ENCODE measurements around the gene NUP93.

Gene NUP93

DNA sequence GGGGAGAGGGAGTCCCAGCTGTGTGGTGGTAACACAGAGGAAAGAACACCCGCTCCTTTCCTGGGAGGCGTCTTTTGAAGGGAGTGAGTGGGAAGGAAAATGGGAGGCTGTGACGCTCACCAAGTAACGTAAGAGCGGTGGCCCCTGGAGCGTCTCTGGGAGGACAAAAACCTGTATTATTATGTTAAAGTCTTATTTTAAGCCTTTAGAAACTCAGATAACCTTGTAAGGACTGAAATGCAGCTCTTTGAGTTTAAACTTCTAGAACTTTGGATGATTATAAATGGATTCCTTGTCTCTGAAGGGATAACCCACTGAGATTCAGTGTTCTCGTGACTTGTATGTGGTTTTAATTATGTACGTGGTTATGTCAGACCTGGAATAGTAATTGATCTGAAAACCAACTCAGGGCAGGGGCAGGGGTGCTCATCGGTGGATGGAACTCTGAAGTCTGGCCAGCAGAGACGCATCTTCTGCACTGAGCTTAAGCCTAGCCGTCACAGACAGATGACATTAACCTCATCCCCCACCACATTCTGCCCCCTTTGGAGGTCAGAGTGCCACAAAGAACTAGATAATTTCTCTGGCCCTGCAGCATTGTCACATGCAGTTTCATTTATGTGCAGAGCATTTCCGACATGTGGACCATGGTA, 93.3 kb downstream of the NUP93 start:
- DNase-seq, result no peak

DNA sequence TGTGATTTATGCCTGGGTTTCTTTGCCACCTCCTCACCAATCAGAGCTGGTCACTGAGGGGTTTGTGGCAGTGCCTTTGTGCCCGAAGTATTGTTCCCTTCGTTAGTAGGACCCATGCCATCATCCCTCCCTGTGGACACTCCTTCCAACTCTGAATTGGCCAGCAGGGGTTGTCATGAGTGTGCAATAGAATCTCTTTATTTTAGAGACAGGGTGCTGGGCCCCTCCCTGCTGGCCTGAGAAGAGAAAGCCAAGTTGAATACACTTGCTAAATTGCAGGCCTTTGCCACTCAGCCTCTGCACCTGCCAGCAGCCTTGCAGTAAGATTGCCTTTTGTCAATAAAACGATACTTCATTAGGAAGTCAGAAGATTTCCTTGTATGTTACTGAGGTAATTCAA, 94.4 kb downstream of the NUP93 start:
- no peak for DNase-seq

DNA sequence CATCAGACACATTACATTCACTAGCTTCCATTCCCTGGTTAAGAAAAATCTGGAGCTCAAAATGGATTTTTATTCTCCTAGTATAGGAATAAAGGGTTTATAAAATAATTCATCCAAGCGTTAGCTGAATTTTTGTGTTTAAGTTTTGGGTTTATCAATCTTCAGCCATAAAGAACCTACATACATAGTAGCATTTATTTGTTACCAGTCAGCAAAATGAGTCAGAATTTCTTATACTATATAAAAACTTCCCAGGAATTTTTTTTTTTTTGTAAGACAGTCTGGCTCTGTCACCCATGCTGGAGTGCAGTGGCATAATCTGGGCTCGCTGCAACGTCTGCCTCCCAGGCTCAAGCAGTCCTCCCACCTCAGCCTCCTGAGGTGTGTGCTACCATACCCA, 94.9 kb downstream of the NUP93 start:
- no peak for DNase-seq

DNA sequence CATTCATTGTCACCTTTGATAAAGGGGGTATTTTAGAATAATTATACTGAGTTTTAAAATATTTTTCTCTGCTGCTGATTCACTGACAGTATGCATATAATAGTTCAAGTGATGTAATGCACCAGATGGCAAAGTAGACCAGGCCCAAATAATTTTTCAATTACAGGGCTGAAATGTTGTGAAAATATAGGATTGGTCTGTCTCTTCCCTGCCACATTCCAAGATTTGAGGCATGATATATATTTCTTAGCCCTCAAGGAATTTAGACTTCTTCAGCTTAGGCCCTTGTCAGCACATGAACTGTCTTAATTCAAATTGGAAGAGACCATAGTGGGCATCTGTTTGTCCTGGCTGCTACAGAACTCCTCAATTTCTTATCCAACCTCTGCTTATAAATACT, 95.9 kb downstream of the NUP93 start:
- DNase-seq, result no peak

DNA sequence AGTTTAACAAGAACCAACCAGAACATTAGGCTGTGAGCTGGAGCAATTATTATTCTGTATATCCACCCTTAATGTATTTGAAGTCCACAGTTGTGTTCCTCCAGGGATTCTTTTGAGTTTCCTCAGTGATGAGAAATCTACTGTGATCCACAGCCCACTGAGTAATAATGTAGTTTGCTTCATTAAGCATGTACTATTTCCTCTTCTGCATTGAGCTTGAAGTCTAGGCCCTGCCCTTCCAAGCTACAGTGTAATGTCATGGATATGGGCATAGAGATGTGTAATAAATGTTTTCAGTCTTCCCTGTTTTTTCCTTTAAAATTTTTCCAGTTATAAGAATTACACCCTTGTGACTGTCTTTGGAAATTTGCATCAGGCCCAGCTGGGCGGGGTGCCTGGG, 98.7 kb downstream of the NUP93 start:
- DNase-seq, result no peak

GRCh38 chr16:56830669-56831068, 100.7 kb downstream of the NUP93 start:
- DNase-seq, result no peak

DNA sequence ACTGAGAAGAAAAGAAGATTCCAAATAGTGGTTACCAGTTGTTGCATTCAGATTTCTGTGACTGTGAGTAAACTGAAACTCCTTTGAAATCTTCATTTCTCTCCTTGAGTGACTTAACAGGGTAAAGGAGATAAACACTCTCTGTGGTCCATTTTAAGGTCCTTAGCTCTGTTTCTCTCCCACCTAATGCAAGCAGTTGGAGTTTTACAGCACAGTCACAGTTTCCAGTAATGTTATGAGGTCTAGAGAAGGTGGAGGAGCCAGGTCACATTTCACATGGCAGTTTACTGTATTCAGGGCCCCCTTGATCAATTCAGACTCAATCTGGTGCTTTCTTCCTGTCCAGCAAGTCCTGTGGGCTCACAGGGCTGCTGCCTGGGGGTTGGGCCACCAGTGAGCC, 102.8 kb downstream of the NUP93 start:
- no peak for DNase-seq

DNA sequence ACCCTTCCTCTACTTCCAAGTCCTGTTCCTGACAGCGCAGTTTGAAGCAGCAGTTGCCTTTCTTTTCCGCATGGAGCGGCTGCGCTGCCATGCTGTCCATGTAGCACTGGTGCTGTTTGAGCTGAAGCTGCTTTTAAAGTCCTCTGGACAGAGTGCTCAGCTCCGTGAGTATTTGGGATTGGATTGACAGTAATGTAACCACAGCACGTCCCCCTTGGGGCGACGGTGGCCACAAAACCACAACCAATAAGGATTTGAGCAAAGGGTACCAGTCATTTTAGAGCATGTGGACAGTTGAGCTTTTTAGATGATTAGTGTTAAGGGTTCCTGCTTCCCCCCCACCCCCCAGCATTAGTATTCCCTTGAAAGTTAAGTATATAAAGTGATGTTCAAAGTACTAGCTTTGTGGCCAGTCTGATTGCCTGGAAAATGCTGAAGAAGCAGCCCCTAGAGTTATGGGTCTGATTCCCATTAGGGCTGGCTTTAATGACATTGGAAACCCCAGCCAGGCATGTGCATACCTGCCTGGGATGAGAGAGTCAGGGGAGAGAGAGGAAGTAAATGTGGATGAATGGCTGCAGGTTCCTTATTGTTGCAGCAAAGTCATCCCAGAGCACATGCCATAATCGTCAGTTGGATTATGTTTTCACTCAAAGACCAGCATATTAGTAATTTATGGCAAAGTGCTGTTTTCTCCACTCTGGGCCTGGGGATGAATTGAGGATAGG, 103.5 kb downstream of the NUP93 start:
- no peak for DNase-seq

GRCh38 chr16:56835320-56835719, 105.4 kb downstream of the NUP93 start:
- DNase-seq, result no peak

- no peak for DNase-seq
These were observed 106.7 kb downstream of the NUP93 start for GRCh38 chr16:56836410-56837230.

DNA sequence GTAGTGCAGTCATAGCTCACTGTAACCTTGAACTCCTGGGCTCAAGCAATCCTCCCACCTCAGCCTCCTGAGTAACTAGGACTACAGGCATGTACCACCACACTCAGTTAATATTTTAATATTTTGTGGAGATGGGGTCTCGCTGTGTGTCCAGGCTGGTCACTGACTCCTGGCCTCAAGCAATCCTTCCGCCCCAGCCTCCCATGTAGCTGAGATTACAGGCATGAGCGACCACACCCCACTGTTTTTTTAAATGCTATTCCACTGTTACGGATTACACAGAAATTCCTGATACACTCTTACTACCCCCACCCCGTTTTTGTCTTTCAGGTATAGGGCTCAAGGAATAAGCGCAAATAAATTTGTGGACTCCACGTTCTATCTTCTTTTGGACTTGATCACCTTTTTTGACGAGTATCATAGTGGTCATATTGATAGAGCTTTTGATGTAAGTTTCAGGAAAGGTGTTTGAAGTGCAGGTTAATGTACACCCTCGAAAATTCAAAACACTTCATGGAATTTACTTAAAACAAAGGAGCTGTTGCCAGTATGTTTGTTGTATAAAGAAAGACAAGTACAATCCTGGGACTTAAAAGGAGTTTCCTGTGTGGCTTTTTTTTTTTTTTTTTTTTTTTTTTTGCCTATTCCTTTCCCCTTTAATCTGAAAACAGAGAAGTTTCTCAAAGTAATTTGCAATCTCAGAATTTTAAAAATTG, 108.9 kb downstream of the NUP93 start:
- no peak for DNase-seq

DNA sequence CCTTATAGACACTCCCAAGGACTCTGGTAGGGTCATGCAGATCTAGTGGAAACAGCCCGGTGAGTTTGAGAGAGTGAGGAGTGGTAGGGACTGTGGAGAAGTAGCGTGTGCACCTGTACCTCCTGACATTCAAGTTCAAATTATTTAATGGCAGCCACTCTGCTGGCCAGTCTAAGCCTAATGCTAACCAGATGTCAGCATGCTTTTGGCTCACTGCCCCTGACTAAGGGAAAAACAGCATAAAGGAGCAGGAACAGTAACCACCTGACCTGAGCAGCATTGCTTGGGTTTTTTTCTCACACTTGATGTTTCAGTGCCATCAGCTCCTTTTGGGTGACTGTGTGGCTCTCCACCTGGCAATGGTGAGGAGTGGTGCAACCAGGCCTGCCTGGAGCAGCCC, 111.3 kb downstream of the NUP93 start:
- DNase-seq, result no peak

- DNase-seq, result no peak
These were observed 111.7 kb downstream of the NUP93 start for GRCh38 chr16:56841659-56842058.

GRCh38 chr16:56842133-56842532, 112.2 kb downstream of the NUP93 start:
- no peak for DNase-seq

DNA sequence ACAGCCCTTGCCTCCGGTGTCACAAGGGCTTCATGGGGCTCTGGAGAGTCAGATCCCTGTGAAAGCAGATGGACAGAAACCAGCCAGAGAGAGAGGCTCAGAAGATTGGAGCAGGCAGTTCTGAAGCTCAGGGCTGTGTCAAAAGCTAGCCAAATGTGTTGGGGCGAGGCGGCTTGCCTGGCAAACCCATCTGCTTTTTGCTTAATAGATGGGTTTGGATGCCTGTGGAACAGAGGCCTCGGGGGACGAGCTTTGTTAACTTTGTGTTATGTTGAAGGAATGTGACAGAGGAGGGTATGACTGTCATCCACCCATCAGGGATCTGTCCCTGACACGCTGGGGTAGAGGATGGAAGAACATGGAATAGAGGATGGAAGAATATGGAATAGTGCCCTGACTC, 114.1 kb downstream of the NUP93 start:
- no peak for DNase-seq

DNA sequence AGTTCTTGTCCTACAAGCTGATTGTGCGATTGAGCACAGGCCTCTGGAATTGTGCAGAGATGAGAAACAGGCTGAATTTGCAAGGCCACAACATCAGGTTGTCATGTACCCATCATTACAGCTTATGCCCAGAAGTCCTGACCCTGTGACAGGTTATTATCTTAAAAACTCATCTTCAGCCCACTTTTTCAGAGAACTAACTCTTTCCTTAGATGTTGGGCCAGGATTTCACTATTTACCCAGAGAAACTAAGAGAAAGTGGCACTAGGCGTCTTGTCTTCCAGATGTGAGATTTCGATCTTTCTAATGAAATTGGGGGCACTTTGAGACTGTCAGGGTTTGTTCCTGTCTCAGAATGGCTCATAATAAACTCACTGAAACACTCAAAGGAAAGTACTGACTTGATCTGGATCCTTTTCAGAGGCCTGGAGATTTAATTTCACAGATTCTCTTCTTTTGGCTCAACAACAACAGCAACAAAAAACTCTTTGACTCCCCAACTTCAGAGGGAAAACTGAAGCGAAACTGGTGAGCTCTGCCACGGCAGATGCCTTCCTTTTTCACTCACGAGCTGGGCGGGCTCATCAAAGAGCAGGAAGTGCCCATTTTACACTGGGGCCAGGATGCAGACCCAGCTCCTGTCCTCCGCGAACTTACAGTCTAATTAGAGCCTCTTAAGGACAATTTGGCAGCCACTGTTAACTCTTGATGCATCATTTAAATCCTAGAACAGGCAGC, 117.4 kb downstream of the NUP93 start:
- DNase-seq, result no peak

DNA sequence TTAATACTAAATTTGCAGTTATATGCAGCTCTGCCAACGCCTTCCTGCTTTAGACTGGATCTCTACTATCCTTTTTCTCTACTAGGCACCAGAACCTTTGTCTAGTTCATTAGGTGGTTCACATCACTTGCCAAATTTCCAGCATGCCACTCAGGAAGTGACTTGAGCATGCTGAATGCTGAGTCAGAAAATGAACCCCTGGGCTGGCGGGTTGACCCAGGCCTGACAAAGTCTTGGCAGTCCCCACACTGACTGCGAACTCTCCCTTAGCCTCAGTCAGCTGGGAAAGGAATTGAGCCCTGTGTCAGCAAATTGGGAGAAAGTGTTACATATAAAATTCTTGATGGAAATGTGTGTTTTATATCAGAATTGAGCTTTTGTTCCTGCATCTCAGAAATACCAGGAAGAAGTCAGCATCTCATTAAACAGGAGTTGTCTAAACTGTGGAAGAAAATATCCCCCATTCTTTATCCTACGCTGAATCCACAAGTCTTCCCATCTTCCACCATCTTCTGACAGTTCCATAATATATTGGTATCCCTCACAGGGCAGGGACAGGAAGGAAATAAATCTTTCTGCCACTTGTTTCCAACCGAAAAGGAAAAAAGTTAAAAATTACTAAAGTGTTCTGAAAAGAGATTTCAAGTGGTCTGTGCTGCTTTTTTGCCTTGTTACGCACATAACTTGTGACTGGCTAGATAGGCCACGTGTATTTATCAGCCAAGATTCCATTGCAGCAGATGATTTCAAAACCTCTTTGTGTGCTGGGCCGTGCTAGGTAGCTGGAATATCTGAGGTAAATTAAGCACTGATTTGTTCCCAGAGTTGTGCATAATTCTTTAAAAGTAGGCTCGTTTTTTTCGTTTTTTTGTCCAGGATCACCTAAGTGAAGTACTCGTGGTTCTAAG, 118.4 kb downstream of the NUP93 start:
- no peak for DNase-seq

DNA sequence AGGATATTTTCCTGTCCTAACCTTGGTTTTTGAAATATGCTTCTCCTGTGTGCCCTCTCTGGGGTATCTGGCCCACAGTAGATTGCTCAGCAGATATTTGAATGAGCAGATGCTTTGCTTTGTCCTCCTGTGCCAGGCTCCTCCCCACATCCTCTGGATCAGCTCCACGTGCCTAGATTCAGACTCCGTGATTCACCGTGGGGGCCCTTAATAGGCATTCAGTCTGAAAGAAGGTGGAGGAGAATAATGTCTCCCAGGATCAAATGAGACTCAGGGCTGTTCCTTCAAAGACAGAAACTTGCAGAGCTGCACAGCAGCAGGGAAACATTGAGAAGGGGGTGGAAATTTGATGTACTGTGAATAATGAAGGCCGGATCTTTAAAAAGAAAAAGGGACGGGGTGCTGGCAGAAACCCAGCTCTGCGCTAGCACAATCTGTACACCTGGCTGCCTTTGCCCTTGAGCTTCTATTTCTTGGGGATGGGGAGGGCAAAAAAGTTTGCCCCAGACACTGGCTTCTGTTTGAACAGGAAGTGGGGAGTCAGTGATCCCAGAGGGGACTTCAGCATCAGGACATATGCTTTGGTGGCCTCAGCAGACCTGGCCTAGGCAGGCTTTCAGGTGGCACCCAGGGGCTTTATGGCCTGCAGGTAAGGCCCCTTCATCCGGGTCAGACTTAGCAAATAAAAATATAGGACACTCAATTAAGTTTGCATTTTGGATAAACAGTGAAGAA, 119.2 kb downstream of the NUP93 start:
- no peak for DNase-seq

- no peak for DNase-seq
These were observed 120.1 kb downstream of the NUP93 start for GRCh38 chr16:56849690-56850680.

All from effector CD8-positive, alpha-beta T cell (primary cell).